GM19463 (cell line): ENCODE measurements around the gene SPTBN5.

Source experiments
- ATAC-seq: cut with Tn5 transposase; IDR thresholded peaks from one replicate; pipeline ENCODE4 v1.9.1; 2021; ENCODE audit warnings: mild to moderate bottlenecking, moderate library complexity; ENCODE audit not compliant: unreplicated experiment

SPTBN5 gene

GRCh38 chr15:41868321-41868720 is 25.5 kb downstream of the SPTBN5 start:
- ATAC-seq = no peak

DNA sequence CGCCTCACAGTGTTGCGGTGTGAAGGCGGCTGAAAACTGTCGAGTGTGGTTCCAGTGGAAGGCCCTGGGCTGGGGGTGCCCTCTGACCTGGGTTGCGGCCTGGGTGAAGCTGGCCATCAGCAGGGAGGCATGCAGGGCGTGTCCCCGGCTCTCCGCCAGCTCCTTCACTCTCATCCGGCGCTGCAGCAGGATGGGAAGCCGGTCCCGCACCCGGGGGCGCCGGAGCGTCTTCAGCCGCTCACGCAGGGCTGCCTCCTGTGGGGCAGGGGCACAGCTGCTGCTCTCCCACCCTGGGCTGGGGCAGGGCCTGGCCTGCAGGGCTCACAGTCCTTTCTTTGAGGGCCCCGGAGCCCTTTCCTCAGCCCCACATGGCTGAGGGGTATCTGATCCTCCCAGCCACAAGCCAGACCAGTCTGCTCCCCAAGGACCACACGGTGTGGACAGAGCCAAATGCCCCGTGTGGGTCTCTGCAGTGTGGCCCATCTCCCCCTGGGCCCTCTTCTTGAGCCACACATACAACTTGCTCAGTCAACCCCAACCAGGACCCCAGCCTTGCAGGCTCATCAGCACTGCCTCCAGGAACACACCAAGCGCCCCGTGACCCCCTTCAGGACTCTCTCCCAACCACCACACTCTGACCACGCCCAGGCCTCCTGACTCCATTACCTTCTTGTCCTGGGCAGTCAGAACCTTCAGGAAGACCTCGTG is 26.8 kb downstream of the SPTBN5 start:
- no peak for ATAC-seq

DNA sequence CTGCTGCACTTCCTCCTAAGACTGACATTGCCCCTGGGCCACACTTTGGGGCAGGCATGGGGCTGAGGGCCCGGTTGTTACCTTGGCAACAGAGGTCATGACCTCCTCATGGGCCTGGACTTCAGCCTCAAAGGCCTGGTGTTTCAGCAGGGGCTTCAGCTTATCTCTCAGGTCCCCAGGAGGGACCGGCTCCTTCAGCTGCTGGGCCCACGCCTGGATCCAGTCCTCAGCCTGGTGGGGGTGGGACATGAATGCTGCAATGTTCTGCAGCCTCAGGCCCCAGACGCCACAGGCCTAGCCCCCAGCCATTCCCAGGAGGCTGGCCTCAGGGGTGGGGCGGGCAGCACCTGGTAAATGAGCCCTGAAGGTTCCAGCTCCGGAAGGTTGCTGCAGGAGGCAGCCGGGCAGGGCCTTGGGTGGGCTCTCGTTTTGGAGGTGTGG is 27.6 kb downstream of the SPTBN5 start:
- ATAC-seq = no peak

- no peak for ATAC-seq
Observed at GRCh38 chr15:41865490-41866055, 28.3 kb downstream of the SPTBN5 start.

DNA sequence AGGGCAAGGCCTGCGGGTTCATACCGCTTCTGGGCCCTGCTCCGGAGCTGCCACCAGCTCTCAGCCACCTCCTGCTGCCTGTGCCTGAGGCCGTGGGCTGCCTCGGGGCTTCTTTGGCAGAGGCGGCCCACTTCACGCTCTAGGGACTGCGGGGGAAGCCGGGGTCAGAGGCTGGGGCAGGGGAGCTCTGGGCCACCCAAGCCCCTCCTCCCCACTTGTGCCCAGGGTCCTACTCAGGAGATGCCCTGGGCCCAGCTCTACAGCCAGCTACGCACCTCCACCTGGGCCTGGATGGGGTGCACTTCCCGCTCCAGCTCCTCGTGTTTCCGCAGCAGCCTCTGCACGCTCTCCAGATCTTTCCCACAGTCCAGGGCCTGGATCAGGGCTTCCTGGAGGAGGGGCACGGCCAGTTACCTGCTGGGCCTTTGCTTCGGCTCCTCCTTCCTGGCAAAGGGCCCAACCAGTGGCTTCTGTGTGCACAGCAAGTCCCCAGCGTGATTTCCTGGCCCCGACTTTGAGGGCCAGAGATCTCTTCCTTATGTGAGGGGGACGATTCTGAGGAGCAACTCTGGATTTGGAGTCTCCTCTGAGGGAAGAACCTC is 31.2 kb downstream of the SPTBN5 start:
- no peak for ATAC-seq

GRCh38 chr15:41861736-41862356 is 32.0 kb downstream of the SPTBN5 start:
- no peak for ATAC-seq

DNA sequence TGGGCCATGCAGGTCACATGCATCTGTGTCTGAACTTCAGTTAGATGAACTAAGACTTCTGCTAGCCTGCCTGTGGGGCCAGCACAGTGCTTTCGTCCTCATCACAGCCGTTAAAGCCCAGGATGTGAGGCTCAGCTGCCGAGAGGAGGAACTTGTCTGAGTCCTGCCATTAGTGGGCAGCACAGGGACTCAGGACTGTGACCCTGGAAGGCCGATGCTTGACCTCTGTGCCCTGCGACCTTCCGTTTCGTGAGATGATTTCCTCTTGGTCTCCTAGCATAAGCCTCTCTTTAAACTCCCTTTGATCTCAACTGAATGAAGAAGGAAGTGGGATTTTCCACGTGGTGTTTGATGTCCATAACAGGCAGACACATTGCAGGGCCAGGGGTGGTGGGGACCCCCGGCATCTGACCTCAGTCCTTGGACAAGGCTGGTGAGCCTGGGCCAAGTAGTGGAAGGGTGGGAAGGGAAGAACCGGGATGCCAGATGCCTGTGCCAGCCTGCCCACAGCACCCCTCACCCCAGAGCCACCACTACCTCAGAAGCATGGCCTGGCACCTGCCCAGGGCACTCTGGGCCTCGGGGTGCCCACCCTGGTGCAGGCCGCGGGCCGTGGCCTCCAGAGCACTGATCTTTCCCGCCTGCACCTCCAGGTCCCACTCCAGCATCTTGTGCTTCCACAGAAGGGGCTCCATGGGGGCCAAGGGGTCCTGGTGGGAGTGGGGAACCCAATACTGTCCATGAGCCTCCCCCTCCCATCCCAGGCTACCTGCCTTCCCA is 33.6 kb downstream of the SPTBN5 start:
- no peak for ATAC-seq

DNA sequence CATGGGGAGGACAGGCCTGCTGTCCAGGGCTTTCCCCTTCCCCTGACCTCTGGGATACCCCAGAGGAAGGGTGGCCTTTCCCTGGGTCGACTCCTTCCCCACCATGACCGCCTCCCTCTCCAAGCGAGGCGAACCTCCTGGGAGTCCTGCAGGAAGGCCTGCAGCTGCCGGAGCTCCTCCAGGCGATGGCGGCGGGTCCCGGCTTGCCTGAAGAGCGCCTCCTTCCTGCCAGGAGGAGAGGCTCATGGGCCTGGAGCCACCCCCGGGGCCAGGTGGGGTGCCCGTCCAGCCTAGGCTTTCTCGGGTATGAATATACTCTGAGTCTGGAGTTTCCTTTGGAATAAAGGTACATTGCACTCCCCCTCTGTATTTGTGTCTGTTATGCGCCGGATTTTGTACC is 35.1 kb downstream of the SPTBN5 start:
- no peak for ATAC-seq

DNA sequence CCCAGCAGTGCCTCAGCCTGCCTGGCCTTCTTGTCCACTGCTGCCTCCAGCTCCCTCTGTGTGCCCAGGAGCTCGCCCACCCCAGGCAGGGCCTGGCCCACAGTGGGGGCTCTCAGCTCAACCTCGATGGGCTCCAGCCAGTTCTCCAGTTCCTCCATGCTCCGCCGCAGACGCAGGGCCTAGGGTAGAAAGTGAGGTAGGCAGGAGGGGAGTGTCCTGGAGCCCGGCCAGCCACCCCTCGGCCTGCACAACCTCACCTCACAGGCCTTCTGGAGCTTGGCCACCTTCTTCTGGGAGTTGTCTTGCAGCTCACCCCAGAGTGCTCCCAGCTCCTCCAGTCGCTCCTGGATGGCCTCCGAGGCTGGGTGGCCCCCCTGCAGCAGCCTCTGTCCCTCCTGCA is 36.5 kb downstream of the SPTBN5 start:
- ATAC-seq = no peak

DNA sequence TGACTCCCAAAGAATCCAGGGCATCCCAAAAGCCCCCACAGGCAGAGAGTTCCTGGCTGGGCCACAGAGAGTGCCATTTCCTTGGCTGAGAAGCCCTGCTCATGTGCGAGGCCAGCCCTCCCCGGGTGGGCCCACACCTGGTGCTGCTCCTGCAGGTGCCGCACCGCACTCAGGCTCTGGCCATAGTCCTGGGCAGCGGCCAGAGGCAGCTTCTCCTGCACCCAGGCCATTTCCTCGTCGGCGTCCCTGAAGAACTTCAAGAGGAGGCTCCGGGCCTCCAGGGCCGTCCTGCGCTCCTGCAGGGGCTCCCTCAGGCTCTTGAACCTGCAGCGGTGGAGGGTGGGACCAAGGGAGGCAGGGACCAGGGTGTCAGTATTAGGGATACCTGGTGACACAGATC is 37.1 kb downstream of the SPTBN5 start:
- no peak for ATAC-seq

GRCh38 chr15:41856262-41856661 is 37.6 kb downstream of the SPTBN5 start:
- ATAC-seq = no peak

DNA sequence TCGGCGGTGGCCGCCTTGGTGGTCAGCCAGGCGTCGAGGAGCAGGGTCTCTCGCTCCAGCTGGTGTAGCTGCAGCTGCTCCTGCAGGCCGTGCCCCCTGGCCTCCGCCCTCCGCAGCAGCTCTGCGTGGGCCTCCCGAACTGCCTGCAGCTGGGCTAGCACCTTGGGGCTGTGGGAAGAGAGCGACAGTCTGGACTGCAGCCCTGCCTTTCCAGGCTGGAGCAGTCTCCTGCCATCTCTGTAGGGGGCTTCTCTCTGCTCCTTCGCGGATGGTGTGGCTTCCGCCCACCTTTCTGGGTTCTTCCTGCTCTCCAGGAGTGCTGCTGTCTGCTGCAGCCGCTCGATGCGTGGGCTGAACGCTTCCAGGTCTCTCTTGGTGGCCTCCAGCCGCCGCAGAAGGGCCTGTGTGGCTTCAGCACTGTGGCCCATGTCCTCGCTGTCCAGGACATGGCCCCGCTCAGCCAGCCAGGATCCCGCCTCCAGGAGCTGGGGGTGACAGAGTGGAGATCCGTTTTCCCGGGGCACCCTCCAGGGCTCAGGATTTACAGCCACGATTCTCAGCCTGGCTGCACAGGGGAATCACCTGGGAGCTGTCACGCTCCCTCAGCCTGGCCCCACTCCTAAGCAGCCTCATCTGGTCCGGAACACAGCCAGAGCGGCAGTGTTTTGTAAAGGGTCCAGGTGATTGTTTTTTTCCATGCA is 38.4 kb downstream of the SPTBN5 start:
- ATAC-seq = no peak

DNA sequence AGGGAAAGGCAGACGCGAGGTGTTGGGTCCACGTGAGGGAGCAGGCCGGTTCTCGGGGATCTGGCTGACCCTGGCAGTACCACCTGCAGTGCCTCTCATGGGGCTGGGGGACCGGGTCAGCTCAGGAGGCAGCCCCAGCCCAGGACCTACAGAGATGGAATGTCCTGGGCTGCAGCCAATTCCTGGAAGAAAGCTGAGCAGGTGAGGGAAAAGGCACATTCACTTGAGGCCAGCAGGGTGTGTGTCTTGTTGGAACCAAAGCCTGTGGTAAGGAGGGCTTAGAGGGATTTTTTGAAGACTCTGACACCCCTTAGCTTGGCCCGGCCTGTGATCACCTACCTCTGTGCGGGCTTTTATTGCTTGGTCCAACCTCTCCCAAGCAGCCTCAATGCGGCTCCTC is 39.4 kb downstream of the SPTBN5 start:
- ATAC-seq = no peak

DNA sequence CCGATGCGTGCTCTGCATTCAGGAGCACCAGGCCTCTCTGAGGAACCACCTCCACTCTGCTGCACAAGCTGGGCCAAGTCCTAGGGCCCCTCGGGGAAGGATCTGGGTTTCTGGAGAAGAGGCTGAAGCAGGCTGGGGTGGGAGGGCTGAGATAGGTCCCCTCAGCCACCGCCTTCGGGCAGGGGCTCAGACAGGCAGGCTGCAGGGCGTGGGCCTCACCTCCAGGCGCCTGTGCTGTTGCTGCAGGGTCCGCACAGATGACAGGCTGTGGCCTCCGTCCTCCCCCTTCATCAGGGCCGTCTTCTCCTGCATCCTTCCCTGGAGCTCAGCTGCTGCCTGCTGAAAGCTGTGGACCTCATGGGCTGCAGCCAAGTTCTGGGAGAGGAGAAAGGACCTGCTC is 40.0 kb downstream of the SPTBN5 start:
- ATAC-seq = no peak

- no peak for ATAC-seq
Observed at GRCh38 chr15:41852736-41853590, 40.9 kb downstream of the SPTBN5 start.

DNA sequence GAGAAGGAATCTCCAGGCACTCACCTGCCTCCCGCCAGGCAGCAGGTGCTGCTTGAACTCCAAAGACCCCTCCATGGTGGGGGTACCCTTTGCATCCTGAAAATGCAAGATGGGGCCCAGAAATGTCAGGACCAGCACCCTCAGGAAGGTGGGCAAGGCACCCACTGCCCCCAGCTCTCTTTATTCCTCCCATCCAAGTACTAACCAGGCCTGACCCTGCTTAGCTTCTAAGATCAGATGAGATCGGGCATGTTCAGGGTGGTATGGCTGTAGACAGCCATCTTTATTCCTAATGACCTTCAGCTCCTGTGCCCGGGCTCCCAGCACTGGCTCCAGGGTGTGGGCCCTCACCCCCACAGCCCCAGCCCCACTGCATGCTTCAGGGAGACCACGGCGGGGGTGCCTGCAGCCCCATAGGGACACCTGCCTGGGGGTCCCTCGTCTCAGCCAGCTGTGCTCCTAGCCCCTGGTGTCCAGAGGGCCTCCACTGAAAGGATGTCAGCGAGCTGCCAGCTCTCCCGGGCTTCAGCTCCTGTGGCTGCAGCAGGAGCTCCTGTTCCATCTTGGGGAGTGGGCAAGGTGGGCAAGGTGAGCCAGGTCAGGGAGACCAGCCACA is 42.0 kb downstream of the SPTBN5 start:
- no peak for ATAC-seq

DNA sequence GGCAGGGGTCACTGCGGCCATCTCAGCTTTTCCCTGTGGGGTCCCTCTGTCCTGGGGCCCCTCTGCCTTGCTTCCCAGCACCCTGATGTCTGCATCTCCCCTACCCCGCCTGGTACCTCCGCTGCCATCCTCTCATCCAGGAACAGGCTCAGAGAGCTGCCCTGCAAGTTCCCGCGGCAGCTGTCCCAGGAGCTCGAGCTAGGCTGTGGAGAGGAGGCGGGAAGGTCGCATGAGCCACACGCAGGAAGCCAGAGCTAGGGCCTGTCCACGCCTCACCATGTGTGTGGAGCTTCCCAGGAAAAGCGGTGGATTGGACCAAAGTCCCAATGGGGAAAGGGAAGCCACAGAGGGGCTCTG is 42.7 kb downstream of the SPTBN5 start:
- no peak for ATAC-seq

- no peak for ATAC-seq
Observed at GRCh38 chr15:41850482-41851166, 43.2 kb downstream of the SPTBN5 start.

DNA sequence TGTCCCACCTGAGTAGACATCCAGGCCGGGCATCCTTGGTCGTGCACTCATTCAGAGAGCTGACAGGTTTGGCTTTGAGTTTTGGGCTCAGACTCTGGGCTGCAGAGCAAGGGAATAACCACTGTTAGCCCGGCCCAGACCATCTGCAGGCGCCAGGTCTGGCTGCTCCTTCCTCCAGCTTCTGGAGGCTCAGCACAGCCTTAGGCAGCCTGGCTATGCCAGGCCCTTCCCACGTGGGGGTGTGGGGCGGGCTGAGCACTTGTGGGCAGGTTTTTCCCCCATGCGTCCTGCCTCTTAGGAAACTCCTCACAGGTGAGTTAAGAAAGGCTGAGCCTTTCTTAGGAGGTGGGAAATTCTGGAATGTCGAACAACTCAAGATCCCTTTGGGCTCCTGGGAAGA is 44.0 kb downstream of the SPTBN5 start:
- ATAC-seq = no peak
